HG03439 (cell line): ENCODE measurements around the gene KRT1.
"Not testable (repeated sequence)": the region's sequence is repeated elsewhere in the genome, so short reads cannot be mapped to it uniquely, and the experiment has no call there.

Source experiments
- ATAC-seq: cut with Tn5 transposase; IDR thresholded peaks from one replicate; pipeline ENCODE4 v1.9.1; 2021; ENCODE audit warnings: mild to moderate bottlenecking, moderate library complexity; ENCODE audit not compliant: unreplicated experiment

The KRT1 gene

GRCh38 chr12:52680363-52680762 is at the start of gene KRT1:
Gene KRT1, minus strand, starts transcription at chr12:52680407. Its CDS starts 59 bp downstream, at chr12:52680348.
- ATAC-seq: no peak

- ATAC-seq: no peak
Measured at GRCh38 chr12:52729147-52729546, 48.9 kb upstream of the KRT1 start.

- no peak for ATAC-seq
Measured at GRCh38 chr12:52728374-52728773, 48.2 kb upstream of the KRT1 start.

- ATAC-seq: no peak
Measured at GRCh38 chr12:52727037-52727436, 46.8 kb upstream of the KRT1 start.

GRCh38 chr12:52726451-52726850 is 46.2 kb upstream of the KRT1 start:
- no peak for ATAC-seq

GRCh38 chr12:52724384-52724783 is 44.2 kb upstream of the KRT1 start:
- no peak for ATAC-seq

GRCh38 chr12:52722680-52723079 is 42.5 kb upstream of the KRT1 start:
- ATAC-seq: no peak

- ATAC-seq: no peak
Measured at GRCh38 chr12:52721838-52722470, 41.7 kb upstream of the KRT1 start.

- no peak for ATAC-seq
Measured at GRCh38 chr12:52720365-52720886, 40.2 kb upstream of the KRT1 start.

GRCh38 chr12:52716061-52716460 is 35.9 kb upstream of the KRT1 start:
- no peak for ATAC-seq

GRCh38 chr12:52715416-52715815 is 35.2 kb upstream of the KRT1 start:
- no peak for ATAC-seq

- ATAC-seq: no peak
Measured at GRCh38 chr12:52714887-52715281, 34.7 kb upstream of the KRT1 start.

GRCh38 chr12:52713960-52714886 is 34.0 kb upstream of the KRT1 start:
- ATAC-seq: no peak

- ATAC-seq: not testable (repeated sequence)
Measured at GRCh38 chr12:52712122-52712521, 31.9 kb upstream of the KRT1 start.

GRCh38 chr12:52710730-52711129 is 30.5 kb upstream of the KRT1 start:
- ATAC-seq: no peak

- ATAC-seq: no peak
Measured at GRCh38 chr12:52708010-52708409, 27.8 kb upstream of the KRT1 start.

GRCh38 chr12:52704464-52704863 is 24.3 kb upstream of the KRT1 start:
- ATAC-seq: no peak

GRCh38 chr12:52703878-52704277 is 23.7 kb upstream of the KRT1 start:
- no peak for ATAC-seq

- ATAC-seq: no peak
Measured at GRCh38 chr12:52703424-52703823, 23.2 kb upstream of the KRT1 start, which contains the start of gene KRT77. Gene KRT77, minus strand, starts transcription at chr12:52703524. Its CDS starts 90 bp downstream, at chr12:52703434.

GRCh38 chr12:52702338-52702737 is 22.1 kb upstream of the KRT1 start:
- ATAC-seq: no peak

- ATAC-seq: no peak
Measured at GRCh38 chr12:52701281-52701680, 21.1 kb upstream of the KRT1 start.

- no peak for ATAC-seq
Measured at GRCh38 chr12:52699960-52700359, 19.8 kb upstream of the KRT1 start.
